OCI-LY1 (cell line): ENCODE measurements around the gene SRR.

Experiments used
- H2AFZ ChIP-seq: fragments of 200-600 bp; sonication (generic), shearing (Covaris generic); 2 replicates; pipeline ENCODE4 v1.6.0; 2014; ENCODE audit warnings: antibody characterized with exemption, mild to moderate bottlenecking, low read length
- H3F3A ChIP-seq: fragments of 200-600 bp; sonication (generic), shearing (Covaris generic); 2 replicates; pipeline ENCODE4 v1.6.0; 2014; ENCODE audit warnings: mild to moderate bottlenecking, antibody characterized with exemption, low read length, moderate library complexity; ENCODE audit not compliant: insufficient read depth
- H3K27ac ChIP-seq: fragments of 200-600 bp; sonication (generic); 2 replicates; pipeline ENCODE4 v1.5.1; 2014; ENCODE audit warnings: low read length, mixed run types, mild to moderate bottlenecking, low read depth; ENCODE audit not compliant: poor library complexity, severe bottlenecking
- H3K27me3 ChIP-seq: fragments of 200-600 bp; sonication (generic); 2 replicates; pipeline ENCODE4 v1.6.0; 2014; ENCODE audit warnings: antibody characterized with exemption, mild to moderate bottlenecking, low read length, moderate library complexity; ENCODE audit not compliant: insufficient read depth
- H3K36me3 ChIP-seq: fragments of 200-600 bp; sonication (generic); 2 replicates; pipeline ENCODE4 v1.6.1; 2014; ENCODE audit warnings: mild to moderate bottlenecking, antibody characterized with exemption, low read length, moderate library complexity, mixed read lengths; ENCODE audit not compliant: insufficient read depth
- H3K4me1 ChIP-seq: fragments of 200-600 bp; sonication (generic); 2 replicates; pipeline ENCODE4 v1.5.1; 2014; ENCODE audit warnings: mild to moderate bottlenecking, low read length, moderate library complexity; ENCODE audit not compliant: insufficient read depth, severe bottlenecking
- H3K4me2 ChIP-seq: fragments of 200-600 bp; sonication (generic), shearing (Covaris generic); 2 replicates; pipeline ENCODE4 v1.6.1; 2014; ENCODE audit warnings: low read length
- H3K4me3 ChIP-seq: fragments of 200-600 bp; sonication (generic); 2 replicates; pipeline ENCODE4 v1.5.1; 2014; ENCODE audit warnings: low read length, low read depth, mild to moderate bottlenecking, mixed read lengths; ENCODE audit not compliant: poor library complexity, severe bottlenecking
- H3K79me2 ChIP-seq: fragments of 200-600 bp; shearing (Covaris generic); 2 replicates; pipeline ENCODE4 v1.6.1; 2016; ENCODE audit warnings: mixed run types, low read length, mixed read lengths; ENCODE audit not compliant: insufficient read depth
- H3K9ac ChIP-seq: fragments of 200-600 bp; sonication (generic), shearing (Covaris generic); 2 replicates; pipeline ENCODE4 v1.6.1; 2014; ENCODE audit warnings: mild to moderate bottlenecking, low read length, mixed read lengths
- H3K9me2 ChIP-seq: fragments of 200-600 bp; sonication (generic), shearing (Covaris generic); 2 replicates; pipeline ENCODE4 v1.6.1; 2014; ENCODE audit warnings: low read depth, mild to moderate bottlenecking, low read length, mixed read lengths
- H3K9me3 ChIP-seq: fragments of 200-600 bp; shearing (Covaris generic); 2 replicates; pipeline ENCODE4 v1.6.1; 2014; ENCODE audit warnings: low read length, mixed read lengths
- H4K20me1 ChIP-seq: fragments of 200-600 bp; sonication (generic), shearing (Covaris generic); 2 replicates; pipeline ENCODE4 v1.6.0; 2016; ENCODE audit warnings: mild to moderate bottlenecking, low read length; ENCODE audit not compliant: insufficient read depth
- EZH2 ChIP-seq: fragments of 200-600 bp; sonication (generic), shearing (Covaris generic); IDR thresholded peaks from 2 replicates; pipeline ENCODE4 v1.8.0; 2017; ENCODE audit warnings: borderline replicate concordance, mixed run types, mild to moderate bottlenecking, antibody characterized with exemption, low read length, moderate library complexity, mixed read lengths
- TF ChIP-seq, protein P1 (sequence below): fragments of 200-600 bp; sonication (generic), shearing (Covaris generic); IDR thresholded peaks from 2 replicates; pipeline ENCODE4 v1.5.1; 2017; ENCODE audit warnings: mild to moderate bottlenecking, antibody characterized with exemption, low read length, moderate library complexity, mixed read lengths

The SRR gene

DNA sequence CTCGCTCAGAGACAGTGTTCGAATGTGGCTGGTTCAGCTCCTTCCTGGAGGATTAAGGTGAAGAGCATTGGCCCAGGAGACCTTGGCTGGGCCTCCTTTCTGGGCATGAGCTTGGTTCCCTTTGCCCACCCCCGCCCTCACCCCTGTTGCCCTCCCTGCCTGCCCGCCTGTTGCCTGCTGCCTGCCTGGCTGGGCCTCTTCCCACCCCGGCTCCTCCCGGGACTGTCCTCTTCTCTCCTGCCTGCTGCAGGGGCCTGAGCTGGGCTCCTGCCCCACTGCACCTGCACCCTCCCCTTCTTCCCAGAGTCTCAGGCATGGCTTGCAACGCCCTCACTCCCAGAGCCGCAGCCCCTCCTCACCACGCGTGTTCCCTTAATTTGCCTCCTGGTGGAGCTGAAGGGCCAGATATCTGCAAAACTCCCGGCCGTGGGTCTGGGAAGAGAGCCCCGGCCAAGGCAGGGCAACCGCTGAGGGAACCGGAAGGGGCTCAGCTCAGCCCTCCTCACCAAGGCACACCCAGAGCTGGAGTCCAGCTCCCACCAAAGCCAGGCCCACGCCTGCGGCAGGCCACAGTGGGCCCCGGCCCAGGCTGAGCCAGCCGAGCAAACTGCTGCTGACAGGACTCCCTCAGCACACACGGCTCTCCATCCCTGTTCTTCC, 65.9 kb downstream of the SRR start:
- Histone ChIP-seq H3F3A (no peaks in the 10 kb centered on the region), H3K27me3 (no peaks in the 10 kb centered on the region), H3K4me3 (no peak overlapping the region), H3K36me3 (peaks cover 4% of the 10 kb centered on the region; the same call in 1 of the 2 replicates), H3K27ac (no peak overlapping the region), H3K79me2 (no peaks in the 10 kb centered on the region), H4K20me1 (no peaks in the 10 kb centered on the region), H3K4me1 (no peaks in the 10 kb centered on the region), H3K4me2 (no peak overlapping the region), H3K9me3 (no peaks in the 10 kb centered on the region), H3K9ac (no peak overlapping the region), H3K9me2 (no peaks in the 10 kb centered on the region), H2AFZ (no peak overlapping the region)
- TF ChIP-seq, protein P1, sequence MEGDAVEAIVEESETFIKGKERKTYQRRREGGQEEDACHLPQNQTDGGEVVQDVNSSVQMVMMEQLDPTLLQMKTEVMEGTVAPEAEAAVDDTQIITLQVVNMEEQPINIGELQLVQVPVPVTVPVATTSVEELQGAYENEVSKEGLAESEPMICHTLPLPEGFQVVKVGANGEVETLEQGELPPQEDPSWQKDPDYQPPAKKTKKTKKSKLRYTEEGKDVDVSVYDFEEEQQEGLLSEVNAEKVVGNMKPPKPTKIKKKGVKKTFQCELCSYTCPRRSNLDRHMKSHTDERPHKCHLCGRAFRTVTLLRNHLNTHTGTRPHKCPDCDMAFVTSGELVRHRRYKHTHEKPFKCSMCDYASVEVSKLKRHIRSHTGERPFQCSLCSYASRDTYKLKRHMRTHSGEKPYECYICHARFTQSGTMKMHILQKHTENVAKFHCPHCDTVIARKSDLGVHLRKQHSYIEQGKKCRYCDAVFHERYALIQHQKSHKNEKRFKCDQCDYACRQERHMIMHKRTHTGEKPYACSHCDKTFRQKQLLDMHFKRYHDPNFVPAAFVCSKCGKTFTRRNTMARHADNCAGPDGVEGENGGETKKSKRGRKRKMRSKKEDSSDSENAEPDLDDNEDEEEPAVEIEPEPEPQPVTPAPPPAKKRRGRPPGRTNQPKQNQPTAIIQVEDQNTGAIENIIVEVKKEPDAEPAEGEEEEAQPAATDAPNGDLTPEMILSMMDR = no peak
- no peak for TF ChIP-seq EZH2

DNA sequence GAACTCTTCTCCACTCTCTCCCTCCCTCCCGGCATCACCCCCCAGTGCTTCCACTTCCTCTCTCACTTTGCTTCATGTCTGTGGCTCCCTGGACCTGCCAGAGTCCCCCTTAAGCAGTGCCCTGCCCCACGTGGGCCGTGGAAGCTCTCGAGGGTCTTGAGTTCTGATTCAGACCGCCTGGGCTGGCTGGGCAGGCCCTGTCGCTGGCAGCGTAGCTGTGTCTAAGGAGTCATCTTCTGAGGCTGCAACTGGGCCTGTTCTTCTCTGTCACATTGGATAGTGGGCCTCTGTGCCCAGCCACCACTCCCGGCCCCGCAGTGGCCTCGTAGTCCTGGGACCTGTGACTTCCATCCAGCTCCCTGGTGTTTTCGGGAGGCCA, 66.5 kb downstream of the SRR start:
- no peaks in the 10 kb centered on the region for H3K9me3 ChIP-seq
- H3K4me1 ChIP-seq = no peaks in the 10 kb centered on the region
- H3K36me3 ChIP-seq = peaks cover 7% of the 10 kb centered on the region
- no peak overlapping the region for H3K4me2 ChIP-seq
- H3K9me2 ChIP-seq = no peaks in the 10 kb centered on the region
- H3K27me3 ChIP-seq = no peaks in the 10 kb centered on the region
- TF ChIP-seq EZH2 = no peak
- TF ChIP-seq, protein P1 = no peak
- H3F3A ChIP-seq = no peaks in the 10 kb centered on the region
- no peaks in the 10 kb centered on the region for H4K20me1 ChIP-seq
- H2AFZ ChIP-seq = no peak overlapping the region
- no peak overlapping the region for H3K27ac ChIP-seq
- no peaks in the 10 kb centered on the region for H3K79me2 ChIP-seq
- H3K4me3 ChIP-seq = no peak overlapping the region
- no peak overlapping the region for H3K9ac ChIP-seq

DNA sequence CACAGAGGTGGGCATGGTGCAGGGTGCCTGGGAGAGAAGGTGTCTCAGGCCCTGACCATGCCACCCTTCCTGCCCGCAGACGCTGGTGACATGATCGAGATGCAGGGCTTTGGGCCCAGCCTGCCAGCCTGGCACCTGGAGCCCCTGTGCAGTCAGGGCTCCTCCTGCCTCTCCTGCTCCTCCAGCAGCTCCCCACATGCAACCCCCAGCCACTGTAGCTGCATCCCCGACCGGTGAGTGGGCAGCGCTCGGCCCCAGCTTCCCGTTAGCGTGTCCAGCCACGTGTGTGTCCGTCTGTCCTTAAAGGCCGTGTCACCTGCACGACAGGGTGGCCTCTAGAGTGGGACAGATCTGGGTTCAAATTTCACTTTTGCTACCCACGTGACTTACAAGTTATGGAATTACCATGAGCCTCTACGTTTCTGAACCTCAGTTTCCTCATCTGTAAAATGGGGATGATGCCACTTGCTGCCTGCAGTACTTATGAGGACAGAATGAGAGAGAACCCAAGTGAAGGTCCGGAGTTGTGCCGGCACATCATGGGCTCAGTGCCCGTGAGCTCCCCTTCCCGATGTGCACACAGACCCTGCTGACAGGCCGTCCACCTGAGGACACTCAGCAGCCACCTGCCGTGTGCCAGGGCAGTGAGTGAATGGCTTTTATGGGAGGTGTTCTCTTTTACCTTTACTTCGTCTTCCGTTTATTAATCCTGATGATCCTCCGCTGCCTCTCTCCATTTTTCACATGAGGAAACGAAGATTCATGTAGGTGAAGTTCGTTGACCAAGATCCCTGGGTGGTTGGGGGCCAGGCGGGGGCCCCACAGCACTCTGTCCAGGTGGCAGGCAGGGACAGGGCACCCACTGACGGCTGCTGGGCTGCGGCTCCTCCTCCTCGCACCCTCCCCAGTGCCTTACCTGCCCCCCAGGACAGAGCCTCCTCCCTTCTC, 67.7 kb downstream of the SRR start:
- no peak overlapping the region for H3K27ac ChIP-seq
- H3K4me2 ChIP-seq = no peak overlapping the region
- H3K9me2 ChIP-seq = no peaks in the 10 kb centered on the region
- no peaks in the 10 kb centered on the region for H3K9me3 ChIP-seq
- H3K36me3 ChIP-seq = peaks cover 19% of the 10 kb centered on the region
- no peaks in the 10 kb centered on the region for H3K27me3 ChIP-seq
- H3F3A ChIP-seq = no peaks in the 10 kb centered on the region
- no peaks in the 10 kb centered on the region for H4K20me1 ChIP-seq
- H3K79me2 ChIP-seq = no peaks in the 10 kb centered on the region
- TF ChIP-seq, protein P1 = no peak
- TF ChIP-seq EZH2 = no peak
- H2AFZ ChIP-seq = no peak overlapping the region
- H3K4me3 ChIP-seq = no peak overlapping the region
- no peak overlapping the region for H3K9ac ChIP-seq
- no peaks in the 10 kb centered on the region for H3K4me1 ChIP-seq
